ENCODE data around the gene NR2F6.

The NR2F6 gene

DNA sequence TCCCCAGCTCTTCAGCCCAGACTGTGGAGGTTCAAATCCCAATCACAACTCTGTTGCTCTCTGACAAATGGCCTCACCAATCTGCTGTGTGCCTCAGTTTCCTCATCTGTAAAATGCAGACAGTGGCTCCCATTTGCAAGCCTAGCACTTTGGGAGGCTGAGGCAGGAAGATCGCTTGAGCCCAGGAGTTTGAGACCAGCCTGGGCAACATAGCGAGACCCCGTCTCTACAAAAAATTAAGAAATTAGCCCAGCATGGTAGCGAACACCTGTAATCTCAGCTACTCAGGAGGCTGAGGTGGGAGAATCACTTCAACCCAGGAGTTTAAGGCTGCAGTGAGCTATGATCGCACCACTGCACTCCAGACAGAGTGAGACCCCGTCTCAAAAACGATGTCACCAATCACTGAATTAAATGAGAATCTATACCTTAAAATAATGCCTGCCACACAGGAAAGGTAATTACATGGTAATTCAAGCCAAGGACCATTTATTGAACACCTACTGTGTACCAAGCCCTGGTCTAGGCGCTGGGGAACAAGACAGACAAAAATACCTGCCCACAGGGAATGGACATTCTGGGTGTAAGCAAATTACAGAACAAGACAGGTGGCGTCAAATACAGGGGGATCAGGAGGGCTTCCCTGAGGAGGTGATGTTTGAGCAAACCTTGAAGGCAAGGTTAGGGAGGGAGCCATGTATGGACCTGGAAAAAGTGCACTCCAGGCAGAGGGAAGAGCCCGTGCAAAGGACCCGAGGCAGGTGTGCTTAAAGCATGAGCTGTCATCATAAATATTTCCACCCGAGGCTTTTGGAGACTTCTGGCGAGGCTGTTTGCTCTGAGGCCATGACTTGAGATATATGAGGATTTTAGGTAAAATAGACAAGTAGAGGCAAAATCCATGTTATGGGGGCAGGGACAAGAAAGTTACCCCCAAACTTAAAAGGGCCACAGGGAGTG, 7.7 kb downstream of the NR2F6 start:
- DNase-seq (ENCODE audit: low spot score) = no peak

- no peak for DNase-seq (ENCODE audit: low spot score)
Measured at GRCh38 chr19:17236811-17237543, 8.7 kb downstream of the NR2F6 start.

- no peak for DNase-seq (ENCODE audit: low spot score)
Measured at GRCh38 chr19:17235971-17236777, 9.5 kb downstream of the NR2F6 start.

DNA sequence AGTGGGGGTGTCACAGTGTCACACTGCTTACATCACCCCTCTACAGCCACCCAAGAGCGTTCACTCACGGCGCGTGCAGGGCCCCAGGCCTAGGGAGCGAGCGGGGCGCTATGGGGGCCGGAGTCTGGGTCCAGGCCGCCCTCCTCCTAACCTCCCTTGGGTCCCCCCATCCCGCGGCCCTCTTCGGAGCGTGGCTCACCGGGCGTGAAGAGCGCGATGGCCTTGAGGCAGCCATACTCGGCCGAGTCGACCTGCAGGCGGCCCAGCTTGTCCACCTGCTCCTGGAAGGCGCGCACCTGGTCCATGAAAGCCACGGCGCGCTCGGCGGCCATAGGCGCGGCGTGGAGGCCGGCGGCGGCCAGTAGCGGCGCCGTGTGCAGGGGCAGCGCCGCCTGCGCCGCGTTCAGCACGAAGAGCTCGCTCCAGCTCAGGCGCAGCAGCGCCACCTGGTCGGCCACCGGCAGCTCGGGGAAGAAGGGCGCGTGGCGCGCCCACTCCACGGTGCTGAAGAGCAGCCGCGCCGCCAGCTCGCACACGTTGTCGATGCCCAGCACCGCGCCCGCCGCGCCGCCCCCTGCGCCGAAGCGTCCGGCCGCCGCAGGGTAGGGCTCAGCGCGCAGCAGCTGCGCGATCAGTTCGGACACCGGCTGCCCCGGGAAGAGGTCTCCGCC, 10.3 kb downstream of the NR2F6 start:
- peak; percentile 84 for DNase-seq (ENCODE audit: low spot score)

DNA sequence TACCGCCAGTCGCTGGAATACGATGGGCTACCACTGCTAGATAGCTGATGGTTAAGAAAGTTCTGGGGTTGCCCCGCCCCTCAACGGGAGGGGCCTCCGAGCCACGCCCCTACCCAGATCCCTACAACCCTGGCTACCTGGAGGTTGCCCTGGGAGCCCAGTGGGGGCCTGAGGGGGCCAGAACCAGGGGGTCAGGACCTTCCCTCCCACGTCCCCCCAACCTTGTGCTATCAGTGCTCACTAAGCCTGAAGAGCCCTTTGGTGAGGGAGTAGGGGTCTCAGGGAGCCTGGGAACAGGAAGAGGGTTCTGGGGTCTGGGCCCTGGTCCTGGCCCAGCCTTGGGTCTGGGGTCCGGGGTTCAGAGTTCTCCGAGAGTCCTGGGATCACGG, 10.8 kb downstream of the NR2F6 start:
- DNase-seq (ENCODE audit: low spot score) = no peak

GRCh38 chr19:17232258-17232657, 13.5 kb downstream of the NR2F6 start:
- no peak for DNase-seq (ENCODE audit: low spot score)

GRCh38 chr19:17229890-17230289, 15.8 kb downstream of the NR2F6 start:
- DNase-seq (ENCODE audit: low spot score) = no peak

GRCh38 chr19:17227798-17228367, 17.8 kb downstream of the NR2F6 start:
- no peak for DNase-seq (ENCODE audit: low spot score)

- peak; percentile 100 for DNase-seq (ENCODE audit: low spot score)
Measured at GRCh38 chr19:17226002-17226933, 19.5 kb downstream of the NR2F6 start, which contains the start of gene OCEL1. Gene OCEL1, plus strand, starts transcription at chr19:17226226. Its CDS starts 22 bp downstream, at chr19:17226248.

DNA sequence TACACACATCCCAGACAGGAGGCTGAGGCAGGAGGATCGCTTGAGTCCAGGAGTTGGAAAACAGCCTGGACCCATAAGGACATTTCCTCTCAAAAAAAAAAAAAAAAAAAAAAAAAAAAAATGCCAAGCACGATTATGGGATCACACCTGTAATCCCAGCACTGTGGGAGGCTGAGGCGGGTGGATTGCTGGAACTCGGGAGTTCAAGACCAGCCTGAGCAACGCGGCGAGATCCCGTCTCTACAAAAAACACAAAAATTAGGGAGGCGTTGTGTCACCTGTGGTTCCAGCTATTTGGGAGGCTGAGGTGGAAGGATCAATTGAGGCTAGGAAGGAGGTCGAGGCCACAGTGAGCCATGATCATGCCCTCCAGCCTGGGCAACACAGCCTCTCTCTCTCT, 20.7 kb downstream of the NR2F6 start:
- DNase-seq (ENCODE audit: low spot score) = no peak

DNA sequence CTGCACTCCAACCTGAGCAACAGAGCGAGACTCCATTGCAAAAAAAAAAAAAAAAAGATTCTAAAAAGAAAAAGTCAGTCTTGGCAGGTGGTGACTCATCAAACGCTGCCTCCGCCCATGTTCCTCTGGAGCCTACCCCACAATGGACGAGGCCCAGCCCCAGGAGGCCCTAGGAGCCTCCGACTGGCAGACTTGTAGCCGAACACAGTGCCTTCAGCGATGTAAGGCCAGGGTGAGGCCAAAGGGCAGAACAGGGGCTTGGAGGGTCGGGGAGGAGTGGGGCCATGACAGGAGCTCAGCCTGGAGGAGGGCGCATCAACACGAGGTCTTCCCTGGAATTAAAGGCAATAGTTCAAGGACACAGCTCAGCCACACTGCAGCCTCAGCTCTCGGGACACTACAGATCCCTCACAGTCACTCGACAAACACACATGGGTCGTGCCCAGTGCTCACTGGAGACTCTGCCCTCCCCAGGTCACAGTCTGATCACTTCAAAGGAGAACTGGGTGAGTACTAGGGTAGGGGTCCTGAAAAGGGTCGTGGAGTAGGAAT, 25.4 kb downstream of the NR2F6 start:
- no peak for DNase-seq (ENCODE audit: low spot score)

GRCh38 chr19:17219286-17219685, 26.4 kb downstream of the NR2F6 start:
- DNase-seq (ENCODE audit: low spot score) = no peak

DNA sequence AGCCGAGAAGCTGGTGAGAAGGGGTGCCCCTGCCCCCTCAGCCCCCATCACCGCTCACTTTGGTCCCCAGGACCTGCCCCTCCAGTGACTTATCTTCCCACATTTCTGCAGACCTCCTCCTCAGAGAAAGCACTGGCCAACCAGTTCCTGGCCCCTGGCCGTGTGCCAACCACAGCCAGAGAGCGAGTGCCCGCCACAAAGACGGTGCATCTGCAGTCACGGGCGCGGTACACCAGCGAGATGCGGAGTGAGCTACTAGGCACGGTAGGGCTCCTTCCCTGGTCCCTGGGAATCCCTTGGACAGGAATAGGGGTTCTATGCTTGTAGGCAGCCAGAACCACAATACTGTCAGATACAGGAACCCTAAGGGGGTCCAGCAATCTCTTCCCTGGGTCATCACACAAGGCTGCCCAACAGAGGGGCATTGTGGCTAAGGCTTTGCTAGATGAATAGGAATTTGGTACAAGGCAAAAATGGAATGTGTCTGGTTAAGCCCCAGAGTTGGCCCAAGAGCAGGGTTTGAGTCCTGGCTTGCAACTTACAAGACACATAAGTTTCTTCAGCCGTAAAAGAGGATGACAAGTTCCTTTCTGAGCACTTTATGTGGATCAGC, 29.6 kb downstream of the NR2F6 start:
- DNase-seq (ENCODE audit: low spot score) = no peak

DNA sequence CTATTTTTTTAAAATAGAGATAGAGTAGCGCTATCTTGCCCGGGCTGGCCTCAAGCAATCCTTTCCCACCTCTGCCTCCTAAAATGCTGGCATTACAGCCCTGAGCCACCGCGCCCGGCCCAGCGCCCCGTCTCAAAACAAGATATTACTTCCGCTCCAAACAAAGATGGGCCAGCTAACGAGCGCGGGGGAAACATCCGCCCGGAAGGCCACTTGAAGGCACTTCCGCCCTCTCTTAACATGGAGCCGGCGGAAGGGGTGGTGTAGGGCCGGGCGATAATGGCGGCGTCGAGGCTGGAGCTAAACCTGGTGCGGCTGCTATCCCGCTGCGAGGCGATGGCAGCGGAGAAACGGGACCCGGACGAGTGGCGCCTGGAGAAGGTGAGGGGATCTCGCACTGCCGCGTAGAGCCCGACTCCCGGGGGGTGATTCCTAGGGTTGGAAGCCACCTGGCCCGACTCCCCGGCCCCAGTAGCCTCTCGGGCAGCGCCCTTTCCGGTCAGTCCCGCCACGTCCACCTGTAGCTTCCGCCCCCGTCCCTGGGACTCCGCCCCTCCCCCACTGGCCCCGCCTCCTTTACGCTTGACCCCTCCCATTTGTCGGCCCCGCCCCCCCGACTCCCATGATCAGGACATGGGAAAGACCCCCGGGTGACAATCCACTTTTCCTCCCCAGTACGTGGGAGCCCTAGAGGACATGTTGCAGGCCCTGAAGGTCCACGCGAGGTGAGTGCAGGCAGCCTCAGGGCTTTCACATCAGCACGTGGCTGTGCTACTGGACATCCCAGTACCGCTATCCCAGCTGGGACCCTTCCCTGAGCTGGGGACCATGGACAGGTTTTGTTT, 30.4 kb downstream of the NR2F6 start, which contains the start of gene USE1:
Gene USE1, plus strand, starts transcription at position 231 of the 845 bp plus-strand sequence. Its CDS starts 49 bp downstream, at position 280.
- peak; percentile 94 for DNase-seq (ENCODE audit: low spot score)

DNA sequence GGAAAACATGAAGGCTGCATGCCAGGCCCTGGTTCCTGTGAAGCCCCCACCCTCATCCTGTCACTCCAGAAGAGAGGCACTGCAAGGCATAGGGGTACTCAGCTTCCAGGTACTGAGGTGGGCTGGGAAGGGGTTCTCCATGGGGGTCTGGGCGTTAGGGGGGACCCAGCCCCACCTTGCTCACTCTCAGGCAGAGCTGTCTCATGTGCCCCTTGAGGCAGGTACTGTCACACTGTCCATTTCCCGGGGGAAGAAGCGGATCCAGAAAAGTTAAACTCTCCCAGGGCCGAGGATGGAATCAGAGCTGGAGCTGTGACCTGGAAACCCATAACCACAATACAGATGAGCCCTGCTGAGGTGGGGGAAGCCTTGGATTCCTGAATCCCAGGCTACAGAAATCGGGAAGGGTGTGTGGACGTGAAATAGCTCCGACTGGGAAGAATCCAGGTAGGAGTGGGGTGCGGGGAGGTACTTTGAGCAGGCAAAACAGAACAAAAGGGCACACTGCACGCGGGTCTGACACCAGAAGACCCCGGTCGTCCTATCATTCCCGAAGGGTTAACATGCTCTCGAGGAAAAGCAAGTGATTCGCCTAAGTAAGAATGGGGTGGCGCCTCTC, 31.1 kb downstream of the NR2F6 start:
- DNase-seq (ENCODE audit: low spot score) = no peak

DNA sequence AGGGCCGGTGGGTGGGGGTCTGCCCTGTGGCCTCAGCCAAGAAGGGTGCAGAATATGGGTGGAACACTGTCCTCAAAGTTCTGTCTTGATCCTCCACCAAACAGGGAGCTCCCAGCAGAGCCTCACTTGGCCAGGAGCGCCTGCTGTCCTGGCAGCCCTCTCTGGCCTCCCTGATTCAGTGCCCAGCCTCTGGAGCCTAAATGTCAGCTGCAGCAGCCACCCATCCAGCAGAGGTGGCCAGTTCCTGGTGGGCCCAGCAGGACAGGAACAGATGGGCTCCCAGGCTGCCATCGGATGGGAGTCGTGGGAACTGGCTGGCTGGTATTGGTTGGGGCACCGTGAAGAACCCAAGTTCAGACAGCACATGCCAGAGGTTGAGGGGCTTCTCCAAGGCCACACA, 32.4 kb downstream of the NR2F6 start:
- no peak for DNase-seq (ENCODE audit: low spot score)

GRCh38 chr19:17211547-17212446, 33.9 kb downstream of the NR2F6 start:
- DNase-seq (ENCODE audit: low spot score) = no peak
